Fibroblast of lung (primary cell): ENCODE data around the gene FBF1.

ENCODE experiments used
- CTCF ChIP-seq, 2 donors: IDR thresholded peaks in 1 of 2; conservative IDR thresholded peaks in 1 of 2; 1 replicate in 1 of 2; 2 replicates in 1 of 2; pipeline ENCODE4 v1.5.1; 2011 to 2012; ENCODE audit warnings: low read length in 2 of 2, control low read depth in 1 of 2, inconsistent platforms in 1 of 2, low read depth in 1 of 2, mild to moderate bottlenecking in 1 of 2
- EZH2 ChIP-seq: IDR thresholded peaks from 2 replicates; pipeline ENCODE4 v1.5.1; 2012; ENCODE audit warnings: low read length, control low read depth, mild to moderate bottlenecking; ENCODE audit errors: missing control alignments

- TF ChIP-seq CTCF (conservative IDR thresholded peaks at IDR 0.05 in 1 of 2, IDR thresholded peaks at IDR 0.05 in 1 of 2; ENCODE audit: low read depth in 1 of 2, low read length in 2 of 2) (no peak), EZH2 (no peak)
These were observed 41.5 kb downstream of the FBF1 start for GRCh38 chr17:75899353-75899752.
